A673 (cell line): ENCODE results near the gene BLACAT1.

Experiments used
- CTCF ChIP-seq: fragments of 300-800, 200-600 bp; sonication (generic); conservative IDR thresholded peaks from 2 replicates; pipeline ENCODE4 v1.5.1; 2017; ENCODE audit warnings: low read depth, mild to moderate bottlenecking, antibody characterized with exemption, low read length, moderate library complexity, mixed read lengths
- EZH2 ChIP-seq: fragments of 200-600 bp; sonication (generic); IDR thresholded peaks from 2 replicates; pipeline ENCODE4 v1.6.1; 2017; ENCODE audit warnings: borderline replicate concordance, low read depth, mild to moderate bottlenecking, mixed read lengths, antibody characterized with exemption, low read length; ENCODE audit not compliant: poor library complexity, severe bottlenecking

- TF ChIP-seq CTCF (no peak), EZH2 (no peak)
Observed at GRCh38 chr1:205451202-205451601, 4.6 kb downstream of the BLACAT1 start.
